GM12878 (cell line): Measurements from ENCODE around the gene AP1AR.

Experiments used
- CEBPB ChIP-seq, 2 experiments: fragments of 150-350 bp in 1 of 2; IDR thresholded peaks; 2 replicates each; pipeline ENCODE4 v1.6.1; 2012 to 2014; ENCODE audit warnings: low read depth in 2 of 2, low read length in 2 of 2, borderline replicate concordance in 1 of 2, inconsistent platforms in 1 of 2
- EZH2 ChIP-seq: IDR thresholded peaks from 2 replicates; pipeline ENCODE4 v1.6.1; 2012; ENCODE audit warnings: low read depth, mild to moderate bottlenecking, control low read depth, inconsistent platforms, low read length, borderline replicate concordance; ENCODE audit not compliant: control insufficient read depth
- JUND ChIP-seq: IDR thresholded peaks from 2 replicates; pipeline ENCODE4 v1.6.1; 2012; ENCODE audit warnings: low read depth, mild to moderate bottlenecking, low read length, improper control_type of control experiment, moderate library complexity
- POLR2A ChIP-seq: IDR thresholded peaks from 2 replicates; pipeline ENCODE4 v1.6.1; 2011; ENCODE audit warnings: low read depth, mild to moderate bottlenecking, low read length
- RAD51 ChIP-seq: fragments of 450-650 bp; IDR thresholded peaks from 2 replicates; pipeline ENCODE4 v1.6.1; 2016; ENCODE audit warnings: moderate library complexity, mild to moderate bottlenecking, inconsistent platforms
- ZNF274 ChIP-seq: IDR thresholded peaks from one replicate; pipeline ENCODE4 v1.8.0; 2011; ENCODE audit not compliant: insufficient read length, insufficient read depth
- TF ChIP-seq, protein P1 (sequence below): IDR thresholded peaks from 2 replicates; pipeline ENCODE4 v1.6.1; 2012; ENCODE audit warnings: low read depth, low read length, improper control_type of control experiment
- TF ChIP-seq, protein P2 (sequence below), 3 experiments: IDR thresholded peaks in 2 of 3; conservative IDR thresholded peaks in 1 of 3; 2 replicates each; pipeline ENCODE4 v1.5.1; 2011; ENCODE audit warnings: low read depth in 3 of 3, low read length in 3 of 3, mild to moderate bottlenecking in 3 of 3, control low read depth in 2 of 3, moderate library complexity in 2 of 3, inconsistent platforms in 1 of 3, mixed read lengths in 1 of 3; ENCODE audit not compliant: control insufficient read depth in 2 of 3, insufficient read depth in 1 of 3; ENCODE audit errors: extremely low read depth in 1 of 3
- TF ChIP-seq, protein P3 (sequence below): fragments of 450-650 bp; IDR thresholded peaks from 2 replicates; pipeline ENCODE4 v1.6.1; 2017; ENCODE audit warnings: mild to moderate bottlenecking, moderate library complexity
- TF ChIP-seq, protein P4 (sequence below): IDR thresholded peaks from 2 replicates; pipeline ENCODE4 v1.6.1; 2012; ENCODE audit warnings: mild to moderate bottlenecking, low read depth, low read length

DNA sequence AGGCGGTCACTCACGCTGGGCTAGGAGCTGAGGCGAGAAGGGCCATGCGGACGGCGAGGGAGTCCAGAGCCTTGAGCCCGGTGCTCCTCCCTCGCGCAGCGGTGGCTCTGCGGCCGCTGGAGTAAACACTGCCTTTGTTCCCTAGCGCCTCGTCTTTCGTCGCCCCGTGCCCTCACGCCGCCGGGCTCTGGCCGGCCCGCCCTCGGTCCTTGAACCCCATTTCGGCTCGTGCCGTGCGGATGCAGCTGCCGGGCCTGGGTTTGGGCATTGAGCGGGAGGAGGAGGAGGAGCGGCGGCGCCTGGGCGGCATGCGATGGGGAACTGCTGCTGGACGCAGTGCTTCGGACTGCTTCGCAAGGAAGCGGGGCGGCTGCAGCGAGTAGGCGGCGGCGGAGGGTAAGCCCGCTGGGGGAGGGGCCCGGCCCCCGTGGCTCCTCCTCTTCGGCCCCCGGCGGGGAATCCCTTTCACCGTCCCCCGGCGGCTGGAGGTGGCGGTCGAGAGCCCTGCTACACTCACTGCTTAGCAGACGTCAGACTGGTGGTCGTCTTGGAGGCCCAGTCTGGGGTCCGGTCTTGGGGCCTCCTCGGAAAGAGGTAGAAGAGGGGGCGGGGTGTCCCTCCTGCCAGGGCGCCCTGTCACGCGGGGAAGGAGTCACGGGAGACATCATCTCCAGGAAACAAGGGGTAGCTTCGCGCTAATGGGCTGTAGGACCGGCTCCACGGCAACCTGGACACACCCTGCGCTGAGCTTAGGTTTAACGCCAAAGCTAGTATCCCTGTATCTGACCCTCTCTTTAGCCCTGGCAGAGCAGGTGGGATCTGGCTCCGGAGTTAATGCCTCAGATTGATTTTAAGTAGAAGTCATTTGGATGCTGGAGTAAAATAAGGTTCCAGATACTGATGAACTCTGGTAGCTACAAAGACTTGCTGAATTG lies at the start of gene AP1AR:
- no peak for TF ChIP-seq CEBPB (IDR thresholded peaks at IDR 0.05; ENCODE audit: borderline replicate concordance in 1 of 2, low read depth in 2 of 2, low read length in 2 of 2)
- peak; percentile 94 for TF ChIP-seq POLR2A
- TF ChIP-seq, protein P1, sequence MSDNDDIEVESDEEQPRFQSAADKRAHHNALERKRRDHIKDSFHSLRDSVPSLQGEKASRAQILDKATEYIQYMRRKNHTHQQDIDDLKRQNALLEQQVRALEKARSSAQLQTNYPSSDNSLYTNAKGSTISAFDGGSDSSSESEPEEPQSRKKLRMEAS, result no peak
- TF ChIP-seq, protein P2, sequence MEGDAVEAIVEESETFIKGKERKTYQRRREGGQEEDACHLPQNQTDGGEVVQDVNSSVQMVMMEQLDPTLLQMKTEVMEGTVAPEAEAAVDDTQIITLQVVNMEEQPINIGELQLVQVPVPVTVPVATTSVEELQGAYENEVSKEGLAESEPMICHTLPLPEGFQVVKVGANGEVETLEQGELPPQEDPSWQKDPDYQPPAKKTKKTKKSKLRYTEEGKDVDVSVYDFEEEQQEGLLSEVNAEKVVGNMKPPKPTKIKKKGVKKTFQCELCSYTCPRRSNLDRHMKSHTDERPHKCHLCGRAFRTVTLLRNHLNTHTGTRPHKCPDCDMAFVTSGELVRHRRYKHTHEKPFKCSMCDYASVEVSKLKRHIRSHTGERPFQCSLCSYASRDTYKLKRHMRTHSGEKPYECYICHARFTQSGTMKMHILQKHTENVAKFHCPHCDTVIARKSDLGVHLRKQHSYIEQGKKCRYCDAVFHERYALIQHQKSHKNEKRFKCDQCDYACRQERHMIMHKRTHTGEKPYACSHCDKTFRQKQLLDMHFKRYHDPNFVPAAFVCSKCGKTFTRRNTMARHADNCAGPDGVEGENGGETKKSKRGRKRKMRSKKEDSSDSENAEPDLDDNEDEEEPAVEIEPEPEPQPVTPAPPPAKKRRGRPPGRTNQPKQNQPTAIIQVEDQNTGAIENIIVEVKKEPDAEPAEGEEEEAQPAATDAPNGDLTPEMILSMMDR (IDR thresholded peaks at IDR 0.05 in 2 of 3, conservative IDR thresholded peaks at IDR 0.05 in 1 of 3; ENCODE audit: control insufficient read depth in 2 of 3, extremely low read depth in 1 of 3, insufficient read depth in 1 of 3, low read depth in 3 of 3, low read length in 3 of 3), result peak; percentile 40 to 61 (median 52)
- no peak for TF ChIP-seq JUND
- TF ChIP-seq ZNF274, result no peak
- TF ChIP-seq, protein P3, sequence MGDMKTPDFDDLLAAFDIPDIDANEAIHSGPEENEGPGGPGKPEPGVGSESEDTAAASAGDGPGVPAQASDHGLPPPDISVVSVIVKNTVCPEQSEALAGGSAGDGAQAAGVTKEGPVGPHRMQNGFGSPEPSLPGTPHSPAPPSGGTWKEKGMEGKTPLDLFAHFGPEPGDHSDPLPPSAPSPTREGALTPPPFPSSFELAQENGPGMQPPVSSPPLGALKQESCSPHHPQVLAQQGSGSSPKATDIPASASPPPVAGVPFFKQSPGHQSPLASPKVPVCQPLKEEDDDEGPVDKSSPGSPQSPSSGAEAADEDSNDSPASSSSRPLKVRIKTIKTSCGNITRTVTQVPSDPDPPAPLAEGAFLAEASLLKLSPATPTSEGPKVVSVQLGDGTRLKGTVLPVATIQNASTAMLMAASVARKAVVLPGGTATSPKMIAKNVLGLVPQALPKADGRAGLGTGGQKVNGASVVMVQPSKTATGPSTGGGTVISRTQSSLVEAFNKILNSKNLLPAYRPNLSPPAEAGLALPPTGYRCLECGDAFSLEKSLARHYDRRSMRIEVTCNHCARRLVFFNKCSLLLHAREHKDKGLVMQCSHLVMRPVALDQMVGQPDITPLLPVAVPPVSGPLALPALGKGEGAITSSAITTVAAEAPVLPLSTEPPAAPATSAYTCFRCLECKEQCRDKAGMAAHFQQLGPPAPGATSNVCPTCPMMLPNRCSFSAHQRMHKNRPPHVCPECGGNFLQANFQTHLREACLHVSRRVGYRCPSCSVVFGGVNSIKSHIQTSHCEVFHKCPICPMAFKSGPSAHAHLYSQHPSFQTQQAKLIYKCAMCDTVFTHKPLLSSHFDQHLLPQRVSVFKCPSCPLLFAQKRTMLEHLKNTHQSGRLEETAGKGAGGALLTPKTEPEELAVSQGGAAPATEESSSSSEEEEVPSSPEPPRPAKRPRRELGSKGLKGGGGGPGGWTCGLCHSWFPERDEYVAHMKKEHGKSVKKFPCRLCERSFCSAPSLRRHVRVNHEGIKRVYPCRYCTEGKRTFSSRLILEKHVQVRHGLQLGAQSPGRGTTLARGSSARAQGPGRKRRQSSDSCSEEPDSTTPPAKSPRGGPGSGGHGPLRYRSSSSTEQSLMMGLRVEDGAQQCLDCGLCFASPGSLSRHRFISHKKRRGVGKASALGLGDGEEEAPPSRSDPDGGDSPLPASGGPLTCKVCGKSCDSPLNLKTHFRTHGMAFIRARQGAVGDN, result peak; percentile 3; the same call in 1 of the 2 replicates
- TF ChIP-seq, protein P4, sequence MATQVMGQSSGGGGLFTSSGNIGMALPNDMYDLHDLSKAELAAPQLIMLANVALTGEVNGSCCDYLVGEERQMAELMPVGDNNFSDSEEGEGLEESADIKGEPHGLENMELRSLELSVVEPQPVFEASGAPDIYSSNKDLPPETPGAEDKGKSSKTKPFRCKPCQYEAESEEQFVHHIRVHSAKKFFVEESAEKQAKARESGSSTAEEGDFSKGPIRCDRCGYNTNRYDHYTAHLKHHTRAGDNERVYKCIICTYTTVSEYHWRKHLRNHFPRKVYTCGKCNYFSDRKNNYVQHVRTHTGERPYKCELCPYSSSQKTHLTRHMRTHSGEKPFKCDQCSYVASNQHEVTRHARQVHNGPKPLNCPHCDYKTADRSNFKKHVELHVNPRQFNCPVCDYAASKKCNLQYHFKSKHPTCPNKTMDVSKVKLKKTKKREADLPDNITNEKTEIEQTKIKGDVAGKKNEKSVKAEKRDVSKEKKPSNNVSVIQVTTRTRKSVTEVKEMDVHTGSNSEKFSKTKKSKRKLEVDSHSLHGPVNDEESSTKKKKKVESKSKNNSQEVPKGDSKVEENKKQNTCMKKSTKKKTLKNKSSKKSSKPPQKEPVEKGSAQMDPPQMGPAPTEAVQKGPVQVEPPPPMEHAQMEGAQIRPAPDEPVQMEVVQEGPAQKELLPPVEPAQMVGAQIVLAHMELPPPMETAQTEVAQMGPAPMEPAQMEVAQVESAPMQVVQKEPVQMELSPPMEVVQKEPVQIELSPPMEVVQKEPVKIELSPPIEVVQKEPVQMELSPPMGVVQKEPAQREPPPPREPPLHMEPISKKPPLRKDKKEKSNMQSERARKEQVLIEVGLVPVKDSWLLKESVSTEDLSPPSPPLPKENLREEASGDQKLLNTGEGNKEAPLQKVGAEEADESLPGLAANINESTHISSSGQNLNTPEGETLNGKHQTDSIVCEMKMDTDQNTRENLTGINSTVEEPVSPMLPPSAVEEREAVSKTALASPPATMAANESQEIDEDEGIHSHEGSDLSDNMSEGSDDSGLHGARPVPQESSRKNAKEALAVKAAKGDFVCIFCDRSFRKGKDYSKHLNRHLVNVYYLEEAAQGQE, result no peak
- TF ChIP-seq RAD51, result peak; percentile 91
- TF ChIP-seq EZH2, result no peak
